ENCODE measurements around the gene ATF7IP. TPM values are rescaled to one million over a fixed set of nuclear protein-coding genes. Genes with fewer than 3 reads are reported as not detected.

The ATF7IP gene
- total RNA-seq, 1 experiment from 2014 or later: 100 TPM

GRCh38 chr12:14514154-14514842 lies 148.8 kb downstream of the ATF7IP start:
- H3K36me3 ChIP-seq (ENCODE audit: insufficient read depth, low read length, poor library complexity, severe bottlenecking): no peaks in the 10 kb centered on the region
- H3K4me3 ChIP-seq (ENCODE audit: low read depth, low read length, poor library complexity, severe bottlenecking): no peak overlapping the region
- ChIA-PET POLR2A (ENCODE audit: low non-redundant PET) (interaction anchor here (0.6 kb wide), 1 partner anchor 10 kb away, joined by 3 read pairs; no protein-coding TSS in a partner anchor), CTCF (interaction anchor here (0.5 to 1.0 kb wide), 6 partner anchors 27 to 299 kb away, joined by 3 to 11 read pairs (median 4); no protein-coding TSS in a partner anchor)
- intact Hi-C loops (cut with micrococcal nuclease; ENCODE audit: unreplicated experiment): loop anchor here (1.0 to 5.0 kb wide), 4 partner anchors 105 to 322 kb away; no protein-coding TSS in a partner anchor
- H3K27ac ChIP-seq (ENCODE audit: low read depth, low read length, poor library complexity, severe bottlenecking): no peak overlapping the region
- TF ChIP-seq CTCF (conservative IDR thresholded peaks at IDR 0.05; ENCODE audit: low read depth, low read length) (peak; percentile 78), EZH2 (IDR thresholded peaks at IDR 0.05; ENCODE audit: borderline replicate concordance, low read depth, low read length, poor library complexity, severe bottlenecking) (no peak)
- peaks cover 13% of the 10 kb centered on the region for H3K4me1 ChIP-seq (ENCODE audit: insufficient read depth, low read length, poor library complexity, severe bottlenecking)
- peak; percentile 89 for DNase-seq (ENCODE audit: low spot score)
- no peaks in the 10 kb centered on the region for H3K27me3 ChIP-seq (replicated peaks; ENCODE audit: insufficient read depth, low read depth, low read length, poor library complexity)
- no peaks in the 10 kb centered on the region for H3K9me3 ChIP-seq (ENCODE audit: low read depth, low read length, poor library complexity, severe bottlenecking)
- BruUV-seq (replicated peaks): no TSS peak

GRCh38 chr12:14514946-14515345 lies 149.5 kb downstream of the ATF7IP start:
- no TSS peak for BruUV-seq (replicated peaks)
- H3K27me3 ChIP-seq (replicated peaks; ENCODE audit: insufficient read depth, low read depth, low read length, poor library complexity): no peaks in the 10 kb centered on the region
- H3K4me3 ChIP-seq (ENCODE audit: low read depth, low read length, poor library complexity, severe bottlenecking): no peak overlapping the region
- POLR2A ChIA-PET (ENCODE audit: low non-redundant PET): no interaction called here
- CTCF ChIA-PET: interaction anchor here (0.5 to 0.7 kb wide), 2 partner anchors 98 to 261 kb away, joined by 3 to 5 read pairs; no protein-coding TSS in a partner anchor
- intact Hi-C loops (cut with micrococcal nuclease; ENCODE audit: unreplicated experiment): loop anchor here (1.0 to 5.0 kb wide), 4 partner anchors 104 to 323 kb away; no protein-coding TSS in a partner anchor
- peaks cover 13% of the 10 kb centered on the region for H3K4me1 ChIP-seq (ENCODE audit: insufficient read depth, low read length, poor library complexity, severe bottlenecking)
- H3K36me3 ChIP-seq (ENCODE audit: insufficient read depth, low read length, poor library complexity, severe bottlenecking): no peaks in the 10 kb centered on the region
- H3K27ac ChIP-seq (ENCODE audit: low read depth, low read length, poor library complexity, severe bottlenecking): no peak overlapping the region
- no peaks in the 10 kb centered on the region for H3K9me3 ChIP-seq (ENCODE audit: low read depth, low read length, poor library complexity, severe bottlenecking)
- TF ChIP-seq EZH2 (IDR thresholded peaks at IDR 0.05; ENCODE audit: borderline replicate concordance, low read depth, low read length, poor library complexity, severe bottlenecking) (no peak), CTCF (conservative IDR thresholded peaks at IDR 0.05; ENCODE audit: low read depth, low read length) (no peak)
- peak; percentile 6 for DNase-seq (ENCODE audit: low spot score)

- ChIA-PET POLR2A (ENCODE audit: low non-redundant PET) (no interaction called here), CTCF (no interaction called here)
- no peak for DNase-seq (ENCODE audit: low spot score)
- Histone ChIP-seq H3K27me3 (replicated peaks; ENCODE audit: insufficient read depth, low read depth, low read length, poor library complexity) (no peaks in the 10 kb centered on the region), H3K9me3 (ENCODE audit: low read depth, low read length, poor library complexity, severe bottlenecking) (peaks cover 10% of the 10 kb centered on the region), H3K36me3 (ENCODE audit: insufficient read depth, low read length, poor library complexity, severe bottlenecking) (no peaks in the 10 kb centered on the region), H3K4me1 (ENCODE audit: insufficient read depth, low read length, poor library complexity, severe bottlenecking) (no peaks in the 10 kb centered on the region), H3K27ac (ENCODE audit: low read depth, low read length, poor library complexity, severe bottlenecking) (no peak overlapping the region), H3K4me3 (ENCODE audit: low read depth, low read length, poor library complexity, severe bottlenecking) (no peak overlapping the region)
- intact Hi-C loops (cut with micrococcal nuclease; ENCODE audit: unreplicated experiment): no loop called here
- TF ChIP-seq CTCF (conservative IDR thresholded peaks at IDR 0.05; ENCODE audit: low read depth, low read length) (no peak), EZH2 (IDR thresholded peaks at IDR 0.05; ENCODE audit: borderline replicate concordance, low read depth, low read length, poor library complexity, severe bottlenecking) (no peak)
- BruUV-seq (replicated peaks): no TSS peak
Observed at GRCh38 chr12:14521822-14522221, 156.3 kb downstream of the ATF7IP start.

All from A673 (cell line).